Common myeloid progenitor, CD34-positive (primary cell): Measurements from ENCODE around the gene PDE7B.

Source experiments
- CTCF ChIA-PET: fragments of 350-600 bp; sonication (Branson Sonifier 250); formaldehyde crosslinking; loops from one replicate; lab custom pipeline; 2021; ENCODE audit warnings: antibody characterized with exemption; lab: Charles Lee
- POLR2A ChIA-PET: fragments of 350-600 bp; sonication (Branson Sonifier 250); formaldehyde crosslinking; loops from one replicate; lab custom pipeline; 2021; ENCODE audit warnings: antibody characterized with exemption; lab: Charles Lee
- DNase-seq, 3 donors: peaks; one replicate each; pipeline versions ENCODE4 v3.0.0 to v3.0.0-alpha.2; 2013
- H3K27ac ChIP-seq, 2 experiments: 1 replicate in 1 of 2; 2 replicates in 1 of 2; pipeline ENCODE4 v1.7.0; 2013; ENCODE audit warnings: inconsistent platforms in 2 of 2, low read length in 2 of 2, mild to moderate bottlenecking in 2 of 2, low read depth in 1 of 2, moderate library complexity in 1 of 2; ENCODE audit not compliant: severe bottlenecking in 2 of 2, insufficient read depth in 1 of 2, poor library complexity in 1 of 2
- H3K27me3 ChIP-seq, 5 experiments: replicated peaks in 2 of 5; 1 replicate in 3 of 5; 2 replicates in 2 of 5; pipeline versions ENCODE4 v1.6.1 to v1.7.0; 2013; ENCODE audit warnings: low read length in 4 of 5, mild to moderate bottlenecking in 2 of 5, moderate library complexity in 2 of 5, inconsistent platforms in 1 of 5; ENCODE audit not compliant: insufficient read depth in 5 of 5, control insufficient read depth in 4 of 5
- H3K36me3 ChIP-seq, 4 experiments: 1 replicate in 2 of 4; 2 replicates in 2 of 4; pipeline versions ENCODE4 v1.6.1 to v1.7.0; 2013; ENCODE audit warnings: low read length in 3 of 4, control low read depth in 1 of 4, mild to moderate bottlenecking in 1 of 4; ENCODE audit not compliant: control insufficient read depth in 4 of 4, insufficient read depth in 4 of 4
- H3K4me1 ChIP-seq, 4 experiments: 1 replicate in 3 of 4; 2 replicates in 1 of 4; pipeline versions ENCODE4 v1.6.1 to v1.7.1; 2013; ENCODE audit warnings: low read length in 3 of 4, mild to moderate bottlenecking in 3 of 4, control low read depth in 1 of 4, inconsistent platforms in 1 of 4, moderate library complexity in 1 of 4; ENCODE audit not compliant: control insufficient read depth in 4 of 4, insufficient read depth in 4 of 4; ENCODE audit errors: control extremely low read depth in 1 of 4
- H3K4me3 ChIP-seq, 7 experiments: 1 replicate in 4 of 7; 2 replicates in 3 of 7; pipeline versions ENCODE4 v1.5.1 to v1.7.0; 2013; ENCODE audit warnings: mild to moderate bottlenecking in 7 of 7, low read length in 6 of 7, moderate library complexity in 6 of 7, inconsistent platforms in 2 of 7, low read depth in 2 of 7, control low read depth in 1 of 7; ENCODE audit not compliant: insufficient read depth in 4 of 7, control insufficient read depth in 1 of 7; ENCODE audit errors: extremely low read depth in 1 of 7
- H3K9me3 ChIP-seq, 5 experiments: 1 replicate in 4 of 5; 2 replicates in 1 of 5; pipeline versions ENCODE4 v1.6.1 to v1.7.1; 2013; ENCODE audit warnings: low read length in 4 of 5, mild to moderate bottlenecking in 2 of 5, inconsistent platforms in 1 of 5, low read depth in 1 of 5, moderate library complexity in 1 of 5; ENCODE audit not compliant: control insufficient read depth in 4 of 5, insufficient read depth in 2 of 5; ENCODE audit errors: control extremely low read depth in 1 of 5
- WGBS: methylation state at CpG from one replicate; pipeline ENCODE4 v1.1.5; 2013; ENCODE audit not compliant: insufficient coverage; 5-methylcytosine and 5-hydroxymethylcytosine counted together

Gene PDE7B

GRCh38 chr6:136069119-136069518 lies 217.6 kb downstream of the PDE7B start:
- ChIA-PET POLR2A (no interaction called here), CTCF (no interaction called here)
- H3K36me3 ChIP-seq, result no peaks in the 10 kb centered on the region
- no peak for DNase-seq
- no peak overlapping the region for H3K4me3 ChIP-seq
- H3K27me3 ChIP-seq, result no peaks in the 10 kb centered on the region
- no CpG with 5 or more reads among the region's 2 CpGs for WGBS
- H3K27ac ChIP-seq, result no peak overlapping the region
- no peaks in the 10 kb centered on the region for H3K4me1 ChIP-seq
- H3K9me3 ChIP-seq, result no peaks in the 10 kb centered on the region

GRCh38 chr6:136070815-136071214 lies 219.3 kb downstream of the PDE7B start:
- 100% methylated on average over 5 of the region's 5 CpGs for WGBS
- no peaks in the 10 kb centered on the region for H3K27me3 ChIP-seq
- no peak for DNase-seq
- ChIA-PET POLR2A (no interaction called here), CTCF (no interaction called here)
- no peaks in the 10 kb centered on the region for H3K9me3 ChIP-seq
- H3K4me3 ChIP-seq, result no peak overlapping the region
- no peak overlapping the region for H3K27ac ChIP-seq
- H3K4me1 ChIP-seq, result no peaks in the 10 kb centered on the region
- no peaks in the 10 kb centered on the region for H3K36me3 ChIP-seq

GRCh38 chr6:136072691-136073090 lies 221.2 kb downstream of the PDE7B start:
- CTCF ChIA-PET, result no interaction called here
- no peaks in the 10 kb centered on the region for H3K9me3 ChIP-seq
- no peaks in the 10 kb centered on the region for H3K27me3 ChIP-seq
- H3K27ac ChIP-seq, result no peak overlapping the region
- no peaks in the 10 kb centered on the region for H3K36me3 ChIP-seq
- no peak for DNase-seq
- POLR2A ChIA-PET, result no interaction called here
- H3K4me1 ChIP-seq, result no peaks in the 10 kb centered on the region
- no peak overlapping the region for H3K4me3 ChIP-seq
- 94% methylated on average over 5 of the region's 7 CpGs for WGBS

GRCh38 chr6:136073216-136073615 lies 221.7 kb downstream of the PDE7B start:
- H3K9me3 ChIP-seq, result no peaks in the 10 kb centered on the region
- no peaks in the 10 kb centered on the region for H3K27me3 ChIP-seq
- H3K4me3 ChIP-seq, result no peak overlapping the region
- WGBS, result 94% methylated on average over 5 of the region's 5 CpGs
- no peaks in the 10 kb centered on the region for H3K36me3 ChIP-seq
- H3K27ac ChIP-seq, result no peak overlapping the region
- no peak for DNase-seq
- CTCF ChIA-PET, result no interaction called here
- POLR2A ChIA-PET, result no interaction called here
- H3K4me1 ChIP-seq, result no peaks in the 10 kb centered on the region

GRCh38 chr6:136076496-136076895 lies 225.0 kb downstream of the PDE7B start:
- POLR2A ChIA-PET, result no interaction called here
- Histone ChIP-seq H3K9me3 (no peaks in the 10 kb centered on the region), H3K4me1 (no peaks in the 10 kb centered on the region), H3K27me3 (no peaks in the 10 kb centered on the region), H3K36me3 (no peaks in the 10 kb centered on the region), H3K4me3 (no peak overlapping the region), H3K27ac (no peak overlapping the region)
- DNase-seq, result no peak
- WGBS, result 85% methylated on average over 2 of the region's 3 CpGs
- CTCF ChIA-PET, result no interaction called here

GRCh38 chr6:136077834-136078576 lies 226.5 kb downstream of the PDE7B start:
- H3K9me3 ChIP-seq, result no peaks in the 10 kb centered on the region
- POLR2A ChIA-PET, result no interaction called here
- no peak overlapping the region for H3K4me3 ChIP-seq
- 100% methylated on average over 3 of the region's 5 CpGs for WGBS
- H3K4me1 ChIP-seq, result no peaks in the 10 kb centered on the region
- no peaks in the 10 kb centered on the region for H3K27me3 ChIP-seq
- no peaks in the 10 kb centered on the region for H3K36me3 ChIP-seq
- H3K27ac ChIP-seq, result no peak overlapping the region
- CTCF ChIA-PET, result no interaction called here
- DNase-seq, result no peak

- no peak for DNase-seq
- no peaks in the 10 kb centered on the region for H3K36me3 ChIP-seq
Observed at GRCh38 chr6:136079701-136080565, 228.4 kb downstream of the PDE7B start.

More at GRCh38 chr6:136079701-136080565, 228.4 kb downstream of the PDE7B start:
- CTCF ChIA-PET, result no interaction called here
- no peaks in the 10 kb centered on the region for H3K4me1 ChIP-seq
- no peak overlapping the region for H3K27ac ChIP-seq
- no peaks in the 10 kb centered on the region for H3K27me3 ChIP-seq
- no peak overlapping the region for H3K4me3 ChIP-seq
- 94% methylated on average over 5 of the region's 6 CpGs for WGBS
- no peaks in the 10 kb centered on the region for H3K9me3 ChIP-seq
- POLR2A ChIA-PET, result no interaction called here
